HCT116 (cell line): Measurements from ENCODE around the gene GATA3. TPM values are rescaled to one million over a fixed set of nuclear protein-coding genes. Genes with fewer than 3 reads are reported as not detected.

ENCODE experiments used
- ATAC-seq: fragments of 200-7000 bp; cut with Tn5 transposase; 2 replicates; pipeline ENCODE4 v1.9.1; 2020; ENCODE audit warnings: mild to moderate bottlenecking, moderate library complexity
- BruUV-seq: library from RNA; stranded (reverse); fragments of 400-500 nt; replicated peaks from 2 replicates; lab custom pipeline; 2021; lab: Mats Ljungman, UMichigan
- CTCF ChIA-PET: fragments of 300-600 bp; sonication (Branson Sonifier 250); formaldehyde crosslinking; loops from one replicate; lab custom pipeline; 2021; ENCODE audit warnings: antibody characterized with exemption; lab: Charles Lee
- POLR2A ChIA-PET: fragments of 300-600, 350-600 bp; sonication (Branson Sonifier 250); formaldehyde crosslinking; loops from one replicate; lab custom pipeline; 2021; ENCODE audit warnings: antibody characterized with exemption; lab: Charles Lee
- RAD21 ChIA-PET, 2 experiments: fragments of 300-600 bp; sonication (Branson Sonifier 250); formaldehyde crosslinking; loops; one replicate each; lab custom pipeline; 2023; ENCODE audit warnings: low total read pairs in 2 of 2; ENCODE audit not compliant: uncharacterized antibody in 2 of 2, unreplicated experiment in 2 of 2, low non-redundant PET in 1 of 2; lab: Charles Lee
- DNase-seq: peaks from one replicate; pipeline ENCODE4 v3.0.0-alpha.2; 2010; ENCODE audit warnings: low read depth, low spot score
- H2AFZ ChIP-seq: fragments of 200-600 bp; shearing (Covaris generic), sonication (generic); 2 replicates; pipeline ENCODE4 v1.6.1; 2017; ENCODE audit warnings: low read depth, mixed run types, mixed read lengths, antibody characterized with exemption, low read length; ENCODE audit not compliant: poor library complexity, severe bottlenecking
- H3K27ac ChIP-seq: 2 replicates; pipeline ENCODE4 v1.5.1; 2012; ENCODE audit warnings: low read depth, low read length
- H3K27me3 ChIP-seq: fragments of 200-600 bp; sonication (generic); 2 replicates; pipeline ENCODE4 v1.6.1; 2016; ENCODE audit warnings: mixed run types, low read length, mixed read lengths; ENCODE audit not compliant: insufficient read depth
- H3K36me3 ChIP-seq, 2 experiments: fragments of 200-500 bp in 1 of 2; fragments of 200-600 bp in 1 of 2; sonication (Bioruptor generic) in 1 of 2; sonication (generic) in 1 of 2; 2 replicates each; pipeline versions ENCODE4 v1.5.1 to v1.6.1; 2014 to 2016; ENCODE audit warnings: low read length in 2 of 2, inconsistent platforms in 1 of 2, mixed read lengths in 1 of 2, mixed run types in 1 of 2; ENCODE audit not compliant: insufficient read depth in 2 of 2, control insufficient read depth in 1 of 2
- H3K4me1 ChIP-seq, 2 experiments: fragments of 200-600 bp in 1 of 2; sonication (generic) in 1 of 2; 2 replicates each; pipeline versions ENCODE4 v1.5.1 to v1.6.1; 2012 to 2017; ENCODE audit warnings: low read length in 2 of 2, inconsistent platforms in 1 of 2, mild to moderate bottlenecking in 1 of 2, mixed read lengths in 1 of 2, mixed run types in 1 of 2, moderate library complexity in 1 of 2; ENCODE audit not compliant: insufficient read depth in 2 of 2, control insufficient read depth in 1 of 2
- H3K4me2 ChIP-seq: fragments of 200-600 bp; sonication (generic); 2 replicates; pipeline ENCODE4 v1.6.1; 2017; ENCODE audit warnings: mixed run types, low read length, mixed read lengths
- H3K4me3 ChIP-seq, 2 experiments: fragments of 200-600 bp in 1 of 2; sonication (generic) in 1 of 2; replicated peaks in 1 of 2; 2 replicates each; pipeline ENCODE4 v1.5.1; 2011 to 2016; ENCODE audit warnings: low read length in 2 of 2, control low read depth in 1 of 2, low read depth in 1 of 2, mild to moderate bottlenecking in 1 of 2, mixed read lengths in 1 of 2, mixed run types in 1 of 2
- H3K79me2 ChIP-seq: fragments of 200-600 bp; sonication (generic); 2 replicates; pipeline ENCODE4 v1.6.1; 2017; ENCODE audit warnings: mild to moderate bottlenecking, mixed run types, low read length, moderate library complexity, mixed read lengths; ENCODE audit not compliant: insufficient read depth
- H3K9ac ChIP-seq: fragments of 200-600 bp; sonication (generic); 2 replicates; pipeline ENCODE4 v1.6.1; 2016; ENCODE audit warnings: low read length, mixed read lengths
- H3K9me2 ChIP-seq: fragments of 200-600 bp; sonication (generic), shearing (Covaris generic); 2 replicates; pipeline ENCODE4 v1.6.1; 2017; ENCODE audit warnings: mixed run types, mild to moderate bottlenecking, moderate library complexity; ENCODE audit not compliant: insufficient read depth
- H3K9me3 ChIP-seq, 2 experiments: fragments of 200-500 bp in 1 of 2; fragments of 200-600 bp in 1 of 2; sonication (Bioruptor generic) in 1 of 2; sonication (generic) in 1 of 2; 2 replicates each; pipeline ENCODE4 v1.6.1; 2014 to 2017; ENCODE audit warnings: low read length in 2 of 2, mixed read lengths in 2 of 2, inconsistent platforms in 1 of 2, low read depth in 1 of 2, mild to moderate bottlenecking in 1 of 2, mixed run types in 1 of 2, moderate library complexity in 1 of 2; ENCODE audit not compliant: control insufficient read depth in 1 of 2, insufficient read depth in 1 of 2
- H4K20me1 ChIP-seq: fragments of 200-600 bp; sonication (generic), shearing (Covaris generic); 2 replicates; pipeline ENCODE4 v1.6.1; 2017; ENCODE audit warnings: mixed run types, mild to moderate bottlenecking, moderate library complexity; ENCODE audit not compliant: insufficient read depth
- CBX3 ChIP-seq: IDR thresholded peaks from 2 replicates; pipeline ENCODE4 v1.6.1; 2012; ENCODE audit warnings: low read depth
- EGR1 ChIP-seq: IDR thresholded peaks from 2 replicates; pipeline ENCODE4 v1.6.1; 2012; ENCODE audit warnings: low read depth
- ELF1 ChIP-seq: IDR thresholded peaks from 2 replicates; pipeline ENCODE4 v1.6.1; 2012; ENCODE audit warnings: low read depth, borderline replicate concordance
- EZH2 ChIP-seq: fragments of 200-600 bp; sonication (generic); IDR thresholded peaks from 2 replicates; pipeline ENCODE4 v1.6.1; 2017; ENCODE audit warnings: antibody characterized with exemption, mixed run types
- EZH2phosphoT487 ChIP-seq: fragments of 200-600 bp; IDR thresholded peaks from 2 replicates; pipeline ENCODE4 v1.6.1; 2018; ENCODE audit warnings: antibody characterized with exemption, borderline replicate concordance
- JUND ChIP-seq: IDR thresholded peaks from 2 replicates; pipeline ENCODE4 v1.6.1; 2012
- POLR2AphosphoS5 ChIP-seq: IDR thresholded peaks from 2 replicates; pipeline ENCODE4 v1.6.1; 2011; ENCODE audit warnings: mild to moderate bottlenecking, low read depth, low read length, moderate library complexity
- SP1 ChIP-seq: IDR thresholded peaks from 2 replicates; pipeline ENCODE4 v1.6.1; 2012; ENCODE audit warnings: low read depth
- TCF7L2 ChIP-seq: IDR thresholded peaks from 2 replicates; pipeline ENCODE4 v1.7.0; 2011; ENCODE audit warnings: borderline replicate concordance, inconsistent platforms; ENCODE audit not compliant: insufficient read depth, insufficient read length; ENCODE audit errors: extremely low read depth
- intact Hi-C: fragments of 100-400 bp; cut with micrococcal nuclease; formaldehyde crosslinking; loops from 2 replicates; pipeline ENCODE4 v1.10.0; 2022
- total RNA-seq: library from RNA; stranded (reverse); gene quantifications from one replicate; pipeline ENCODE4 v1.2.1, GENCODE V29; 2021; ENCODE audit not compliant: unreplicated experiment
- TF ChIP-seq, protein P1 (sequence below), 3 experiments: fragments of 200-600 bp in 1 of 3; sonication (generic) in 1 of 3; IDR thresholded peaks in 2 of 3; conservative IDR thresholded peaks in 1 of 3; 2 replicates each; pipeline ENCODE4 v1.5.1; 2012 to 2017; ENCODE audit warnings: low read depth in 2 of 3, low read length in 2 of 3, antibody characterized with exemption in 1 of 3, borderline replicate concordance in 1 of 3, control low read depth in 1 of 3, mild to moderate bottlenecking in 1 of 3, mixed read lengths in 1 of 3, mixed run types in 1 of 3, moderate library complexity in 1 of 3; ENCODE audit not compliant: insufficient read depth in 1 of 3
- TF ChIP-seq, protein P2 (sequence below): IDR thresholded peaks from 2 replicates; pipeline ENCODE4 v1.6.1; 2011; ENCODE audit warnings: mild to moderate bottlenecking, low read length, moderate library complexity; ENCODE audit not compliant: insufficient replicate concordance; ENCODE audit errors: extremely low read depth

The GATA3 gene
- total RNA-seq, 1 experiment from 2014 or later: 2.7 TPM

DNA sequence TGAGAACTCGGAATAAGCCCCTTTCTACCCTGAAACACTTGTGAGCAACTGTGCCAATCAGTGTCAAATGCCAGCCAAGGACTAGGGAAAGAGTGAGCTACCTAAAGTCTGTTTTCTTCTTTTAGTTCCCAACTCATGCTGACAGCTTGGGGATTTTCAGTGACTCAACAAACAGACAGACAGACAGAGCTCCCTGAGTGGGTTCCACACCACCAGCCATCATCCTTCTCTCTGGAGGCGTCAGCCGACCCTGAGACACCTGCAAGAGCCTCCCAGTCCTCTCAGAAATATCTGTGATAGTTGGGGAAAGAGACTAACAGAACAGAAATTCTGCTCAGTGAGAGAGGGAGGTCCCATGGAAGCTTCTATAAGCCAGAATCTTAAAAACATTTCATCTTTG lies 49.5 kb downstream of the GATA3 start:
- Histone ChIP-seq H3K4me3 (no peak overlapping the region), H3K27me3 (peaks cover 8% of the 10 kb centered on the region; the same call in 1 of the 2 replicates), H2AFZ (no peak overlapping the region), H3K4me1 (no peaks in the 10 kb centered on the region), H3K9me2 (no peaks in the 10 kb centered on the region), H3K9me3 (no peaks in the 10 kb centered on the region), H3K27ac (no peak overlapping the region), H3K79me2 (no peaks in the 10 kb centered on the region), H3K4me2 (no peak overlapping the region), H4K20me1 (no peaks in the 10 kb centered on the region), H3K36me3 (no peaks in the 10 kb centered on the region), H3K9ac (no peak overlapping the region)
- intact Hi-C loops: no loop called here
- ChIA-PET RAD21 (no interaction called here), POLR2A (no interaction called here), CTCF (no interaction called here)
- BruUV-seq: no TSS peak
- TF ChIP-seq EGR1 (no peak), EZH2 (no peak), TCF7L2 (no peak)
- ATAC-seq (no peak), DNase-seq (no peak)

DNA sequence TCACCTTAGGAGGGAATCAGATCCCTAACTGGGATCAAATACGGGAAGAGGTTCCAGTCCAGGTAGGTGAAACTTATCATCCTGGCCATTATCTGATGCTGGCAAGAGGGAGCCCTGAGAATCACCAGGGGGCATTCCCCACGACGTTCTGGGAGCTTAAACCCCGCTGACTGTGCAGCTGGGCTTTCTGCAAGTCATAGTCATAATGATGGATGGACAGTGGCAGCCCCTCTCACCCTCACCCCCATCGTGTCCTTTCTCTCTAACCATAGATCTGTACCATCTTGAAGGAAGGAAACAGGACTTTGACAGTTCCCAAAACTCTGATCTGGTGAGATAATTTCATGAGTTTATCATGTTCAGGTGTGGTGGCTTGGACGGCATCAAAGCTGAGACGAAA lies 50.2 kb downstream of the GATA3 start:
- ChIA-PET CTCF (no interaction called here), RAD21 (no interaction called here), POLR2A (no interaction called here)
- DNase-seq: no peak
- Histone ChIP-seq H3K79me2 (no peaks in the 10 kb centered on the region), H3K4me2 (no peak overlapping the region), H3K27me3 (peaks cover 8% of the 10 kb centered on the region; the same call in 1 of the 2 replicates), H3K9me2 (no peaks in the 10 kb centered on the region), H3K36me3 (no peaks in the 10 kb centered on the region), H3K27ac (no peak overlapping the region), H3K4me1 (no peaks in the 10 kb centered on the region), H3K4me3 (no peak overlapping the region), H3K9ac (no peak overlapping the region), H4K20me1 (no peaks in the 10 kb centered on the region), H3K9me3 (no peaks in the 10 kb centered on the region), H2AFZ (no peak overlapping the region)
- BruUV-seq: no TSS peak
- intact Hi-C loops: no loop called here
- TF ChIP-seq EZH2phosphoT487 (no peak), SP1 (no peak), ELF1 (no peak), CBX3 (no peak), POLR2AphosphoS5 (no peak), JUND (no peak)
- TF ChIP-seq, protein P1, sequence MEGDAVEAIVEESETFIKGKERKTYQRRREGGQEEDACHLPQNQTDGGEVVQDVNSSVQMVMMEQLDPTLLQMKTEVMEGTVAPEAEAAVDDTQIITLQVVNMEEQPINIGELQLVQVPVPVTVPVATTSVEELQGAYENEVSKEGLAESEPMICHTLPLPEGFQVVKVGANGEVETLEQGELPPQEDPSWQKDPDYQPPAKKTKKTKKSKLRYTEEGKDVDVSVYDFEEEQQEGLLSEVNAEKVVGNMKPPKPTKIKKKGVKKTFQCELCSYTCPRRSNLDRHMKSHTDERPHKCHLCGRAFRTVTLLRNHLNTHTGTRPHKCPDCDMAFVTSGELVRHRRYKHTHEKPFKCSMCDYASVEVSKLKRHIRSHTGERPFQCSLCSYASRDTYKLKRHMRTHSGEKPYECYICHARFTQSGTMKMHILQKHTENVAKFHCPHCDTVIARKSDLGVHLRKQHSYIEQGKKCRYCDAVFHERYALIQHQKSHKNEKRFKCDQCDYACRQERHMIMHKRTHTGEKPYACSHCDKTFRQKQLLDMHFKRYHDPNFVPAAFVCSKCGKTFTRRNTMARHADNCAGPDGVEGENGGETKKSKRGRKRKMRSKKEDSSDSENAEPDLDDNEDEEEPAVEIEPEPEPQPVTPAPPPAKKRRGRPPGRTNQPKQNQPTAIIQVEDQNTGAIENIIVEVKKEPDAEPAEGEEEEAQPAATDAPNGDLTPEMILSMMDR (IDR thresholded peaks at IDR 0.05 in 2 of 3, conservative IDR thresholded peaks at IDR 0.05 in 1 of 3; ENCODE audit: borderline replicate concordance in 1 of 3, insufficient read depth in 1 of 3, low read depth in 2 of 3, low read length in 2 of 3): no peak
- TF ChIP-seq, protein P2, sequence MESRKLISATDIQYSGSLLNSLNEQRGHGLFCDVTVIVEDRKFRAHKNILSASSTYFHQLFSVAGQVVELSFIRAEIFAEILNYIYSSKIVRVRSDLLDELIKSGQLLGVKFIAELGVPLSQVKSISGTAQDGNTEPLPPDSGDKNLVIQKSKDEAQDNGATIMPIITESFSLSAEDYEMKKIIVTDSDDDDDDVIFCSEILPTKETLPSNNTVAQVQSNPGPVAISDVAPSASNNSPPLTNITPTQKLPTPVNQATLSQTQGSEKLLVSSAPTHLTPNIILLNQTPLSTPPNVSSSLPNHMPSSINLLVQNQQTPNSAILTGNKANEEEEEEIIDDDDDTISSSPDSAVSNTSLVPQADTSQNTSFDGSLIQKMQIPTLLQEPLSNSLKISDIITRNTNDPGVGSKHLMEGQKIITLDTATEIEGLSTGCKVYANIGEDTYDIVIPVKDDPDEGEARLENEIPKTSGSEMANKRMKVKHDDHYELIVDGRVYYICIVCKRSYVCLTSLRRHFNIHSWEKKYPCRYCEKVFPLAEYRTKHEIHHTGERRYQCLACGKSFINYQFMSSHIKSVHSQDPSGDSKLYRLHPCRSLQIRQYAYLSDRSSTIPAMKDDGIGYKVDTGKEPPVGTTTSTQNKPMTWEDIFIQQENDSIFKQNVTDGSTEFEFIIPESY: no peak
- no peak for ATAC-seq
